B cell (primary cell): Measurements from ENCODE around the gene FOXE3. TPM values are rescaled to one million over a fixed set of nuclear protein-coding genes. Genes with fewer than 3 reads are reported as not detected.

ENCODE experiments used
- ATAC-seq: fragments of 200-7000 bp; cut with Tn5 transposase; one replicate; pipeline ENCODE4 v1.10.0; 2021; ENCODE audit warnings: low read depth, mild to moderate bottlenecking, moderate number of reproducible peaks, moderate library complexity
- CTCF ChIA-PET: fragments of 350-600 bp; sonication (Branson Sonifier 250); formaldehyde crosslinking; loops from one replicate; lab custom pipeline; 2021; ENCODE audit warnings: antibody characterized with exemption, inconsistent platforms; lab: Charles Lee
- POLR2A ChIA-PET: fragments of 350-600 bp; sonication (Branson Sonifier 250); formaldehyde crosslinking; loops from one replicate; lab custom pipeline; 2021; ENCODE audit warnings: antibody characterized with exemption; lab: Charles Lee
- DNase-seq: peaks from one replicate; pipeline ENCODE4 v3.0.0; 2013
- H2AFZ ChIP-seq: 2 replicates; pipeline ENCODE4 v1.6.1; 2012; ENCODE audit warnings: mild to moderate bottlenecking, low read depth, low read length; ENCODE audit not compliant: insufficient read depth, poor library complexity, severe bottlenecking
- H3K27ac ChIP-seq, 2 donors: 1 replicate in 1 of 2; 2 replicates in 1 of 2; pipeline ENCODE4 v1.5.1; 2012 to 2013; ENCODE audit warnings: low read length in 2 of 2, mild to moderate bottlenecking in 2 of 2, moderate library complexity in 1 of 2
- H3K27me3 ChIP-seq, 4 experiments: fragments of 200-600 bp in 1 of 4; sonication (generic) in 1 of 4; replicated peaks in 1 of 4; 1 replicate in 2 of 4; 2 replicates in 2 of 4; pipeline versions ENCODE4 v1.6.1 to v1.7.0; 2013 to 2016; ENCODE audit warnings: low read length in 3 of 4, mild to moderate bottlenecking in 2 of 4, mixed read lengths in 1 of 4, moderate library complexity in 1 of 4; ENCODE audit not compliant: insufficient read depth in 4 of 4, control insufficient read depth in 3 of 4; ENCODE audit errors: control extremely low read depth in 1 of 4
- H3K36me3 ChIP-seq, 2 experiments: replicated peaks in 1 of 2; 1 replicate in 1 of 2; 2 replicates in 1 of 2; pipeline versions ENCODE4 v1.6.1 to v1.7.1; 2013; ENCODE audit warnings: low read length in 1 of 2; ENCODE audit not compliant: insufficient read depth in 2 of 2, control insufficient read depth in 1 of 2; ENCODE audit errors: control extremely low read depth in 1 of 2, extremely low read depth in 1 of 2
- H3K4me1 ChIP-seq, 2 donors: fragments of 200-600 bp in 1 of 2; sonication (generic) in 1 of 2; 1 replicate in 1 of 2; 2 replicates in 1 of 2; pipeline versions ENCODE4 v1.5.1 to v1.6.1; 2013 to 2017; ENCODE audit warnings: low read length in 2 of 2; ENCODE audit not compliant: control insufficient read depth in 2 of 2, insufficient read depth in 2 of 2
- H3K4me2 ChIP-seq: replicated peaks from 2 replicates; pipeline ENCODE3; 2012; ENCODE audit warnings: mild to moderate bottlenecking, low read depth, low read length; ENCODE audit not compliant: poor library complexity, severe bottlenecking
- H3K4me3 ChIP-seq, 5 experiments: fragments of 200-600 bp in 1 of 5; sonication (generic) in 1 of 5; 1 replicate in 3 of 5; 2 replicates in 2 of 5; pipeline versions ENCODE4 v1.5.1 to v1.7.0; 2011 to 2016; ENCODE audit warnings: low read length in 4 of 5, mild to moderate bottlenecking in 4 of 5, low read depth in 2 of 5, control low read depth in 1 of 5, moderate library complexity in 1 of 5; ENCODE audit not compliant: insufficient read depth in 1 of 5; ENCODE audit errors: control extremely low read depth in 1 of 5, extremely low read depth in 1 of 5
- H3K79me2 ChIP-seq: fragments of 200-600 bp; sonication (generic); one replicate; pipeline ENCODE4 v1.6.0; 2016; ENCODE audit warnings: low read length; ENCODE audit not compliant: control insufficient read depth, insufficient read depth
- H3K9ac ChIP-seq: fragments of 200-600 bp; sonication (generic); 2 replicates; pipeline ENCODE4 v1.6.1; 2017; ENCODE audit warnings: mild to moderate bottlenecking, low read length, moderate library complexity
- H3K9me3 ChIP-seq, 3 donors: one replicate each; pipeline versions ENCODE4 v1.6.1 to v1.7.1; 2013; ENCODE audit warnings: low read length in 2 of 3; ENCODE audit not compliant: control insufficient read depth in 2 of 3, insufficient read depth in 1 of 3; ENCODE audit errors: control extremely low read depth in 1 of 3
- H4K20me1 ChIP-seq: 2 replicates; pipeline ENCODE4 v1.6.0; 2012; ENCODE audit warnings: mild to moderate bottlenecking, low read length; ENCODE audit not compliant: insufficient read depth, control insufficient read depth, poor library complexity, severe bottlenecking
- H3K27ac Mint-ChIP-seq: one replicate; pipeline ENCODE4 v1.8.0; 2021; ENCODE audit warnings: mixed read lengths
- H3K27me3 Mint-ChIP-seq: one replicate; pipeline ENCODE4 v1.8.0; 2021; ENCODE audit warnings: mixed read lengths
- H3K4me1 Mint-ChIP-seq: one replicate; pipeline ENCODE4 v1.8.0; 2021; ENCODE audit warnings: mixed read lengths
- H3K4me3 Mint-ChIP-seq: one replicate; pipeline ENCODE4 v1.8.0; 2021; ENCODE audit warnings: mixed read lengths
- H3K9me3 Mint-ChIP-seq: one replicate; pipeline ENCODE4 v1.8.0; 2022; ENCODE audit warnings: mixed read lengths; ENCODE audit not compliant: insufficient read depth
- CTCF ChIP-seq: fragments of 200-600 bp; IDR thresholded peaks from one replicate; pipeline ENCODE4 v1.8.0; 2022; ENCODE audit warnings: antibody characterized with exemption, mild to moderate bottlenecking
- EZH2 ChIP-seq: IDR thresholded peaks from 2 replicates; pipeline ENCODE4 v1.6.1; 2012; ENCODE audit warnings: borderline replicate concordance, low read depth, mild to moderate bottlenecking, moderate library complexity, low read length; ENCODE audit not compliant: insufficient read depth, poor library complexity, severe bottlenecking
- WGBS: methylation state at CpG from one replicate; pipeline ENCODE4 v1.1.5; 2013; ENCODE audit warnings: missing lambda C conversion rate; ENCODE audit not compliant: insufficient coverage; 5-methylcytosine and 5-hydroxymethylcytosine counted together
- intact Hi-C: fragments of 100-400 bp; cut with micrococcal nuclease; formaldehyde crosslinking; loops from one replicate; pipeline ENCODE4 v1.10.0; 2022
- polyA plus RNA-seq: library from polyadenylated mRNA; depleted of rRNA; stranded (reverse); fragments of >200 nt; gene quantifications from 2 replicates; pipeline ENCODE4 v1.2.3, GENCODE V29; 2012
- total RNA-seq, 2 donors: library from RNA; stranded (reverse); fragments of 120-200 nt in 1 of 2; gene quantifications; 1 replicate in 1 of 2; 2 replicates in 1 of 2; pipeline versions ENCODE4 v1.2.3 to v1.2.4, GENCODE V29; 2013 to 2022

The FOXE3 gene
- total and polyA plus RNA-seq, 2 donors (not counting 1 experiment from before 2014, with no cell fraction given) = not detected

GRCh38 chr1:47433477-47434050 lies 17.5 kb downstream of the FOXE3 start:
- Histone ChIP-seq H3K4me3 (peak overlapping the region in 1 of 5 experiments; percentile 32), H2AFZ (peak overlapping the region; percentile 47), H4K20me1 (peaks cover 24% of the 10 kb centered on the region), H3K9ac (no peak overlapping the region), H3K79me2 (no peaks in the 10 kb centered on the region), H3K27me3 (peaks cover 4 to 75% (median 41%) of the 10 kb centered on the region in 4 experiments), H3K36me3 (no peaks in the 10 kb centered on the region), H3K9me3 (peaks cover 0 to 30% (median 0%) of the 10 kb centered on the region in 3 donors), H3K4me2 (peak overlapping the region; percentile 67), H3K27ac (no peak overlapping the region), H3K4me1 (peaks cover 45 to 51% of the 10 kb centered on the region in 2 donors)
- Mint-ChIP-seq H3K4me1 (peaks cover 53% of the 10 kb centered on the region), H3K27me3 (peaks cover 54% of the 10 kb centered on the region), H3K9me3 (no peaks in the 10 kb centered on the region), H3K27ac (peak overlapping the region; percentile 20), H3K4me3 (peak overlapping the region; percentile 68)
- intact Hi-C loops = loop anchor here (2.0 kb wide), 1 partner anchor 17 kb away; no protein-coding TSS in a partner anchor
- DNase-seq (no peak), ATAC-seq (no peak)
- CTCF ChIA-PET = interaction anchor here (1.1 to 1.4 kb wide), 2 partner anchors 15 to 292 kb away, joined by 3 to 5 read pairs; no protein-coding TSS in a partner anchor
- POLR2A ChIA-PET = no interaction called here
- WGBS = 19% methylated on average over 24 of the region's 30 CpGs
- TF ChIP-seq EZH2 (no peak), CTCF (no peak)
